IMR-90 (cell line): Measurements from ENCODE around the gene TRIM42.

ENCODE experiments used
- CTCF ChIP-seq: conservative IDR thresholded peaks from 2 replicates; pipeline ENCODE4 v1.5.1; 2012; ENCODE audit warnings: mild to moderate bottlenecking, low read depth, low read length, improper control_type of control experiment
- ELK1 ChIP-seq: fragments of 150-350 bp; IDR thresholded peaks from 2 replicates; pipeline ENCODE4 v1.6.1; 2016; ENCODE audit warnings: low read depth, mild to moderate bottlenecking, low read length, moderate library complexity, borderline replicate concordance
- POLR2A ChIP-seq: IDR thresholded peaks from 2 replicates; pipeline ENCODE4 v1.6.1; 2012; ENCODE audit warnings: mild to moderate bottlenecking, low read depth, low read length
- SMC3 ChIP-seq: fragments of 150-350 bp; IDR thresholded peaks from 2 replicates; pipeline ENCODE4 v1.6.1; 2016; ENCODE audit warnings: low read depth, mild to moderate bottlenecking, antibody characterized with exemption, low read length, moderate library complexity

GRCh38 chr3:140635276-140635675 is 42.6 kb upstream of the TRIM42 start:
- TF ChIP-seq CTCF (no peak), ELK1 (no peak), POLR2A (no peak), SMC3 (no peak)
